ENCODE measurements around the gene BRINP3.

GRCh38 chr1:190101756-190102155, 375.9 kb downstream of the BRINP3 start:
- no peak for TF ChIP-seq CTCF (conservative IDR thresholded peaks at IDR 0.05; ENCODE audit: low read depth in 2 of 2)
- no peak for TF ChIP-seq EZH2phosphoT487 (IDR thresholded peaks at IDR 0.05; ENCODE audit: unreplicated experiment)
- TF ChIP-seq POLR2AphosphoS5 (IDR thresholded peaks at IDR 0.05; ENCODE audit: low read depth) = no peak
- TF ChIP-seq EZH2 (IDR thresholded peaks at IDR 0.05; ENCODE audit: low read depth, unreplicated experiment) = no peak
